Chondrocyte (in vitro differentiated cells): ENCODE data around the gene MPHOSPH8. TPM values are rescaled to one million over a fixed set of nuclear protein-coding genes. Genes with fewer than 3 reads are reported as not detected.
A peak's percentile ranks its signal among the peaks of the same experiment; 100 is the strongest.

Experiments used
- DNase-seq: peaks from one replicate; pipeline ENCODE4 v3.0.0; 2021; ENCODE audit warnings: mixed read lengths, low spot score
- H3K27ac Mint-ChIP-seq: one replicate; pipeline ENCODE4 v1.8.0; 2021; ENCODE audit warnings: mild to moderate bottlenecking, moderate library complexity, mixed read lengths; ENCODE audit not compliant: unreplicated experiment
- H3K27me3 Mint-ChIP-seq: 2 replicates; pipeline ENCODE4 v1.8.0; 2021; ENCODE audit warnings: low read depth, mixed read lengths
- H3K36me3 Mint-ChIP-seq: 2 replicates; pipeline ENCODE4 v1.8.0; 2021; ENCODE audit warnings: low read depth, mixed read lengths
- H3K4me1 Mint-ChIP-seq: 2 replicates; pipeline ENCODE4 v1.8.0; 2021; ENCODE audit warnings: low read depth, mild to moderate bottlenecking, mixed read lengths
- H3K4me3 Mint-ChIP-seq: one replicate; pipeline ENCODE4 v1.8.0; 2021; ENCODE audit warnings: mild to moderate bottlenecking, moderate library complexity, mixed read lengths; ENCODE audit not compliant: unreplicated experiment
- H3K9me3 Mint-ChIP-seq: 2 replicates; pipeline ENCODE4 v1.8.0; 2021; ENCODE audit warnings: low read depth, mixed read lengths
- CTCF ChIP-seq: fragments of 200-600 bp; sonication (generic); IDR thresholded peaks from 2 replicates; pipeline ENCODE4 v1.5.0; 2021; ENCODE audit warnings: antibody characterized with exemption, mild to moderate bottlenecking, moderate library complexity
- total RNA-seq: library from RNA; stranded (reverse); gene quantifications from 3 replicates; pipeline ENCODE4 v1.2.1, GENCODE V29; 2021

MPHOSPH8 gene
- total RNA-seq, 1 donor from 2014 or later, result 24.7 TPM

GRCh38 chr13:19672990-19673389, 39.5 kb downstream of the MPHOSPH8 start:
- Mint-ChIP-seq H3K4me3 (no peak overlapping the region), H3K9me3 (no peaks in the 10 kb centered on the region), H3K27me3 (no peaks in the 10 kb centered on the region), H3K27ac (no peak overlapping the region), H3K4me1 (peaks cover 19% of the 10 kb centered on the region), H3K36me3 (peaks cover 35% of the 10 kb centered on the region)
- no peak for DNase-seq
- TF ChIP-seq CTCF, result no peak

- no peaks in the 10 kb centered on the region for H3K9me3 Mint-ChIP-seq
- TF ChIP-seq CTCF, result no peak
- H3K4me3 Mint-ChIP-seq, result no peak overlapping the region
- peak overlapping the region; percentile 0 for H3K27ac Mint-ChIP-seq
- H3K4me1 Mint-ChIP-seq, result peaks cover 19% of the 10 kb centered on the region
- no peak for DNase-seq
- peaks cover 32% of the 10 kb centered on the region for H3K36me3 Mint-ChIP-seq
- no peaks in the 10 kb centered on the region for H3K27me3 Mint-ChIP-seq
Measured at GRCh38 chr13:19673473-19674430, 40.3 kb downstream of the MPHOSPH8 start.

GRCh38 chr13:19674898-19675297, 41.4 kb downstream of the MPHOSPH8 start:
- Mint-ChIP-seq H3K27ac (no peak overlapping the region), H3K9me3 (no peaks in the 10 kb centered on the region), H3K36me3 (peaks cover 24% of the 10 kb centered on the region), H3K27me3 (no peaks in the 10 kb centered on the region), H3K4me1 (peaks cover 16% of the 10 kb centered on the region), H3K4me3 (no peak overlapping the region)
- no peak for DNase-seq
- TF ChIP-seq CTCF, result no peak

GRCh38 chr13:19676168-19676567, 42.7 kb downstream of the MPHOSPH8 start:
- DNase-seq, result no peak
- H3K36me3 Mint-ChIP-seq, result peaks cover 21% of the 10 kb centered on the region
- no peak for TF ChIP-seq CTCF
- no peaks in the 10 kb centered on the region for H3K9me3 Mint-ChIP-seq
- H3K27me3 Mint-ChIP-seq, result no peaks in the 10 kb centered on the region
- H3K4me3 Mint-ChIP-seq, result no peak overlapping the region
- peaks cover 17% of the 10 kb centered on the region for H3K4me1 Mint-ChIP-seq
- H3K27ac Mint-ChIP-seq, result peak overlapping the region; percentile 57

- peak overlapping the region; percentile 57 for H3K27ac Mint-ChIP-seq
- no peaks in the 10 kb centered on the region for H3K9me3 Mint-ChIP-seq
- H3K4me3 Mint-ChIP-seq, result no peak overlapping the region
- no peak for TF ChIP-seq CTCF
- DNase-seq, result no peak
- peaks cover 34% of the 10 kb centered on the region for H3K4me1 Mint-ChIP-seq
- peaks cover 7% of the 10 kb centered on the region for H3K36me3 Mint-ChIP-seq
- no peaks in the 10 kb centered on the region for H3K27me3 Mint-ChIP-seq
Measured at GRCh38 chr13:19680751-19681150, 47.3 kb downstream of the MPHOSPH8 start.
